Stimulated activated CD8-positive, alpha-beta memory T cell treated with anti-CD3 and anti-CD28 coated beads, Interleukin-7, amount 100 ng/mL, for 1 hour (primary cell): ENCODE data around the gene FTH1.
"Not testable (repeated sequence)": the region's sequence is repeated elsewhere in the genome, so short reads cannot be mapped to it uniquely, and the experiment has no call there.

ENCODE experiments used
- DNase-seq, 2 donors: peaks; one replicate each; pipeline ENCODE4 v3.0.0-alpha.2; 2020; ENCODE audit warnings: low read depth in 2 of 2

The FTH1 gene

GRCh38 chr11:61967116-61967923 is at the start of gene FTH1:
Gene FTH1, minus strand, starts transcription at chr11:61967634. Its CDS starts 209 bp downstream, at chr11:61967425.
- peak; percentile 79 to 80 for DNase-seq

- DNase-seq: no peak
These were observed 48.2 kb upstream of the FTH1 start for GRCh38 chr11:62015615-62016014.

- DNase-seq: no peak
These were observed 46.4 kb upstream of the FTH1 start for GRCh38 chr11:62013537-62014476.

GRCh38 chr11:62012832-62013461 is 45.5 kb upstream of the FTH1 start:
- no peak for DNase-seq

- no peak for DNase-seq
These were observed 45.0 kb upstream of the FTH1 start for GRCh38 chr11:62012451-62012831.

- no peak for DNase-seq
These were observed 44.4 kb upstream of the FTH1 start for GRCh38 chr11:62011881-62012280.

GRCh38 chr11:62010935-62011528 is 43.6 kb upstream of the FTH1 start:
- no peak for DNase-seq

GRCh38 chr11:62008193-62008592 is 40.8 kb upstream of the FTH1 start:
- no peak for DNase-seq

- DNase-seq: no peak
These were observed 37.0 kb upstream of the FTH1 start for GRCh38 chr11:62004473-62004872.

- DNase-seq: not testable (repeated sequence)
These were observed 34.8 kb upstream of the FTH1 start for GRCh38 chr11:62002283-62002682.

GRCh38 chr11:62001450-62002191 is 34.2 kb upstream of the FTH1 start:
- no peak for DNase-seq

GRCh38 chr11:62000539-62001446 is 33.4 kb upstream of the FTH1 start:
- DNase-seq: no peak

- DNase-seq: no peak
These were observed 31.9 kb upstream of the FTH1 start for GRCh38 chr11:61999141-61999975.

- DNase-seq: no peak
These were observed 29.5 kb upstream of the FTH1 start for GRCh38 chr11:61996933-61997332.

GRCh38 chr11:61994981-61995380 is 27.5 kb upstream of the FTH1 start:
- DNase-seq: no peak

- DNase-seq: no peak
These were observed 18.4 kb upstream of the FTH1 start for GRCh38 chr11:61985869-61986268.

- no peak for DNase-seq
These were observed 16.0 kb upstream of the FTH1 start for GRCh38 chr11:61983419-61983818.

GRCh38 chr11:61980783-61981541 is 13.5 kb upstream of the FTH1 start:
- no peak for DNase-seq
